GM18861 (cell line): ENCODE measurements around the gene KRT76.

Source experiments
- ATAC-seq: cut with Tn5 transposase; IDR thresholded peaks from one replicate; pipeline ENCODE4 v1.9.1; 2021; ENCODE audit not compliant: unreplicated experiment

Gene KRT76

GRCh38 chr12:52776913-52777395 lies at the start of gene KRT76:
KRT76 (minus strand) TSS chr12:52777345; CDS start chr12:52777291, 54 bp downstream.
- no peak for ATAC-seq

- ATAC-seq: no peak
Observed at GRCh38 chr12:52825961-52826360, 48.8 kb upstream of the KRT76 start.

DNA sequence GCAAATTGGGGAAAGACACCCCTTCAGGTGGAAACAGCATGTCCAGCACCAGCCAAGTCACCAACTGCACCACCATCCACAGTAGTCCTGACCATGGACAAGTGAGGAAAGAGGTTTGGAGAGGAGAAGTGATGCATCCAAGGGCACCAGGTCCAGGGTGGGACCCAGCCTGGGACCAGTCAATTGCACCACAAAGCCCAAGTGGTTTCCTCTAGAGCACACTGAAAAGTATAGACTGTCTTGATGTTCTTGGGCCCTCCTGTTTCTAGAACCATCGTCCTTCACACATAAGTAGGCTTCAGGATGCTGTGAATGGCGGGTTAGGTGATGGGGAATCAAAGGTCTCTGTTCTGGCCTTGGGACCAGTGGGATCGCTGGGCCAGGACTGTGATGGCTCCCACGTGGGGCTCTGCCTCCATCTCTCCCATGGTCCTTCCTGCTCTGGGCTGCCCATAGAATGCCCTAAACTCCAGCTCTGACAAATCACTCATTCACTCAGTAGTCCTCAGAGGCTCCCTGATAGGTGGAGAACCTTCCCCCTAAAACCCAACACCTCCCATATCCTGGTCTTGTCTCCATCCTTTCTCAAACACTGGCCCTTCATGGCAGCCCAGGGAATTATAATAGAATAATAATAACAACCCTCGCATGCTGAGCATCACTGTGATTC lies 47.7 kb upstream of the KRT76 start:
- ATAC-seq: no peak

DNA sequence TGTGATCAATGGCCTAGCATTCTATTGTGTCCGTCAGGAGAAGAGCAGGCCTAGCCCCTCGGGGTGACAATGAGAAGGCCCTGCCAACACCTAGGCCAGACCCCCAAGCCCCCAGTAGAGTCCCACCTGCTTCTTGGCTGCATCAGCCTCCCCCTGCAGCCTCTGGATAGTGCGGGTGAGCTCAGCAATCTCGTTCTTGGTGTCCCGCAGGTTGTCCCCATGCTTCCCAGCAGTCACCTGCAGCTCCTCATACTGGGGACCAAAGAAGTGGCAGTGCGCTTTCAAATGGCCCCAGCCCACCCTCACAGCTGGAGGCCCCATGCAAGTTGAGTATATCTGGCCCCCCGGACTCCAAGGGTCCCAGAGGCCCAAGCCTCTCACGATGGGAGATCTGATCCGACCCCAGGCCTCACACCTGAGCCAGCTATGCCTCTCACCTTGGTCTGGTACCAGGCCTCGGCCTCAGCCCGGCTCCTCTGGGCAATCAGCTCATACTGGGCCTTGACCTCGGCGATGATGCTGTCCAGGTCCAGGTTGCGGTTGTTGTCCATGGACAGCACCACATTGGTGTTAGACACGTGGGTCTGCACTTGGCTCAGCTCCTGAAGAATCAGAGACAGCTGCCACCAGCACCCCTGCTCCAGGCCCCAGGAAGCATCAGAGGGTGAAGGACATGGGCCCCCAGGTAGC lies 46.8 kb upstream of the KRT76 start:
- no peak for ATAC-seq

DNA sequence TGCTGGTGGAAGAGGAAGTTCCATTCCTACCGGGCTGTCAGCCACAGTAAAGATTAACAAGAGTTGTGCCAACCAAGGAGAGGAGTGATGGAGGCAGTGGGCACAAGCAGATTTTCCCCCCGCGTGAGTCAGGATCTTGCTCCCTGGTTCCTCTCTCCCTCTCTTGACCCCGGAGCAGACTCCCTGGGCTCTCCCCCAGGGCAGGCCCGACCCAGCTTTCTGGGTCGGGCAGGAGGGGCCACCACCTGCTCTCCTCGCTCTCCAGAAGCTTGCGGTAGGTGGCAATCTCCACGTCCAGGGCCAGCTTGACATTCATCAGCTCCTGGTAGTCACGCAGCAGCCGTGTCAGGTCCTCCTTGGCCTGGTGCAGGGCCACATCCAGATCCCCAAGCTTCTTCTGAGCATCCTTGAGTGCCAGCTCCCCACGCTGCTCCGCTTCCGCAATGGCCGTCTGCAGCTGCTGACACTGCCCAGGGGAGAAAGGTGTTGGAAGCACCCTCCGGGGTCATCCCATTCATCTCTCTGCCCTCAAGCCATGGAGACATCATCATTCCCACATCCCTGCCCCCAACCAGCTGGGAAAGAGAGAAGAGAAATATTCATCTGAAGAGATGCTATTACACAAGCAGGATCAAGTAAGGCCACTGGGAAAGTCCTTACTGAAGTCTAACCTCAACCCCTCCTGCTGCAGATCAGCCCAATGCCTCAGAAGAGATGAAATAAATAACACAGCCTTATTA lies 45.8 kb upstream of the KRT76 start:
- ATAC-seq: no peak

GRCh38 chr12:52821826-52822660 lies 44.9 kb upstream of the KRT76 start:
- no peak for ATAC-seq

GRCh38 chr12:52821071-52821730 lies 44.1 kb upstream of the KRT76 start:
- no peak for ATAC-seq

- no peak for ATAC-seq
Observed at GRCh38 chr12:52820521-52820920, 43.4 kb upstream of the KRT76 start.

DNA sequence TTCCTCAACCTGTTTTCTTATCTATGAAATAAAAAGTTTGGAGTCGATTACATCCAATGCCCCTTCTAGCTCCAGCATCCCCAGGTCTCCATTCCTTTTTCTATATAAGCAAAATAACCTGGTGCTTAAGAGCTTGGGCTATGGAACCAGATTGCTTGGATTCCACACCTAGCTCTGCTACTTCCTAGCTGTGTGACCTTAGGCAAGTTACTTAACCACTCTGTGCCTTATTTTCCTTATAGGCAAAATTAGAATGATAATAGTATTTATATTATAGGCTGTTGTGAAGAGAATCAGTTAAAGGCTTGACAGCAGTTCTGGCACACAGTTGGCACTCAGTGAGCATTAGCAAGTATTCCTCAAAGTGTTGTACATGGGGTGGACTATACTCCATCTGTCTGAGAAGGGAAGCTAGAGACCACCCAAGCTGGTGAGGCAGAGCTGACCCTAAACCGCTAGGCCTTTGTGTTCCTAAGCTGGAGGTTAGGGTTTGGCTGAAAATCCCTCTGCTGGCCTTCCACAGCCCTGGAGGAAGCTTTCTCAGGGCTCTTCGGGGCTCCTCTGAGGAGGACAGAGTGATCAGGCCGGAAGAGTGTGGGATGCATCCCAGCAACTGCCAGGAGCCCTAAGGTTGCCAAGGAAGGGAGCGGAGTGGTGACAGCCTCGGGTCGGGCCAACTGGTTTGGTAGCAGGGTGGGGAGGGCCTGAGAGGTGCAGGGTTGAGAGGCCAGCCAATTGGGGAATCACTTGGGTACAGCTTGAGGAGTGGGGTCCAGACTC lies 42.8 kb upstream of the KRT76 start:
- ATAC-seq: no peak

GRCh38 chr12:52818887-52819420 lies 41.8 kb upstream of the KRT76 start:
- ATAC-seq: no peak

- ATAC-seq: no peak
Observed at GRCh38 chr12:52818388-52818787, 41.2 kb upstream of the KRT76 start.

GRCh38 chr12:52817699-52818238 lies 40.6 kb upstream of the KRT76 start:
- ATAC-seq: no peak

- no peak for ATAC-seq
Observed at GRCh38 chr12:52817003-52817698, 40.0 kb upstream of the KRT76 start.

DNA sequence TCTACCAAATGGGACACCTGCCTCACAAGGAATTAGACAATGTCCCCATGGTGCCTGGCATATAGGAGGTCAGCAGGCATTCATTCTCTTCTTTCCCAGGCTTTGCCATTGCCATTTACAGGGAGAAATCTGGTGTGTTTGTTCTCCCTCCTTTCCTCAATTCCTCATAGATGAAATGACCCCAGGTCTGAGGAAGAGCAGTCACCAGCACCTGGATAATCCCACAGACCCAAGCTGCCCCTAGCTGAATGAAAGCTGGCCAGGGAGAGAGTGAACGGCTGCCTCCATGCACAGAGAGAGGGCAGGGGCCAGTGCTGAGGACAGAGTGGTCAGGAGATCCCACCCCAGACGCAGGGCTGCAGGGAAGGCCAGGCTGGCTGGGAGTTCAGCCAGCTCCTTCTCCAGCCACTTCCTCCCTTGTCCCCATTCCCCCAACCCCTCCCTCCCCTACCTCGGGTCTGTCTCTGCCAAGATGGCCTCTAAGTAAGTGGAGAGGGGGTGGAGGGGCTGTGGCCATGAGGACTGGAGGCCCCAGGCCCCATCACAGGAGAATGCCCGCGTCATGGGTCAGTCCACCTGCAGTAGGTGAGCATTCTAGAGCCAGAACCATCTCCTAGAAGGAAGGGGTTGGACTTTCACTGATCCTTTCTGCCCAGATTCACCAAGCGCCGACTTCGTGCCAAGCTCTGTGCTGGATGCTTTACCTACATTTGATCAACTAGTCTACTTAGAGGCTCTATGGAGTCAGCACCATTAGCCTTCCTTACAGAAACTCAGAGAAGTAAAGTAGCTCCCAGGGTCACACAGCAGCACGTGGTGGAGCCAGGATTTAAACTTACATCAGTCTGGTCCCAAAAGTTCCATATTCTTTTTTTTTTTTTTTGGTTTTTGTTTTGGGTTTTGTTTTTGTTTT lies 38.8 kb upstream of the KRT76 start:
- no peak for ATAC-seq

GRCh38 chr12:52815161-52815560 lies 38.0 kb upstream of the KRT76 start:
- no peak for ATAC-seq

DNA sequence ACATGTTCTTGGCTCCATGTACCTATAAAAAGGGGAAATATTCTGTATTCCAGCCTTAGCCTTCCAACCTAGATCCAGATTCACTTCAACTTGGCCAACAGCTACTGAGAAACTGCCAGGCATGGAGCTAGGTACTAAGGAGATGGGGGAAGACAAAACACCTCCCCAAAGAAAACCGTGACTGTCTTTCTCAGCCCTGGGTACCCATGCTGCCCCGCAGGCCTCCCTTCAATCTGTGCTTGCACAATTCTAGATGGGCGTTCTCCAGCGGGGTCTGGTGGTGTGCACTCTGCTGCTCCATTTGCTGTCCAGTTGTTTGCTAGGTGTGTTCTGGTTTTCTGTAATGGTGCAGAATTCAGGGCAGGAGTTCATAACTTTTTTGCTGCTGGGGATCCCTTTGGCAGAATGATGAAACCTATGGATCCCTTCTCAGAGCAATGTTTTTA lies 37.6 kb upstream of the KRT76 start:
- no peak for ATAC-seq
